ENCODE data around the gene ADCY4.
"Not testable (repeated sequence)": the region's sequence is repeated elsewhere in the genome, so short reads cannot be mapped to it uniquely, and the experiment has no call there.

The ADCY4 gene

GRCh38 chr14:24366721-24367513 lies 32.0 kb upstream of the ADCY4 start:
- DNase-seq = peak; percentile 96

GRCh38 chr14:24366413-24366720 lies 31.5 kb upstream of the ADCY4 start:
- DNase-seq = no peak

- DNase-seq = peak; percentile 82
These were observed 30.9 kb upstream of the ADCY4 start for GRCh38 chr14:24365600-24366412.

- no peak for DNase-seq
These were observed 30.0 kb upstream of the ADCY4 start for GRCh38 chr14:24364841-24365240.

- no peak for DNase-seq
These were observed 28.5 kb upstream of the ADCY4 start for GRCh38 chr14:24363401-24363800.

- DNase-seq = no peak
These were observed 27.5 kb upstream of the ADCY4 start for GRCh38 chr14:24362241-24362960.

GRCh38 chr14:24361326-24361725 lies 26.5 kb upstream of the ADCY4 start:
- DNase-seq = no peak

- DNase-seq = no peak
These were observed 25.4 kb upstream of the ADCY4 start for GRCh38 chr14:24360281-24360680.

- no peak for DNase-seq
These were observed 21.3 kb upstream of the ADCY4 start for GRCh38 chr14:24356208-24356607.

GRCh38 chr14:24355009-24355408 lies 20.1 kb upstream of the ADCY4 start:
- DNase-seq = no peak

- not testable (repeated sequence) for DNase-seq
These were observed 19.6 kb upstream of the ADCY4 start for GRCh38 chr14:24354482-24354825.

- DNase-seq = no peak
These were observed 18.9 kb upstream of the ADCY4 start for GRCh38 chr14:24353559-24354481.

GRCh38 chr14:24351517-24351916 lies 16.6 kb upstream of the ADCY4 start:
- no peak for DNase-seq

GRCh38 chr14:24349742-24350141 lies 14.9 kb upstream of the ADCY4 start:
- DNase-seq = no peak

GRCh38 chr14:24348186-24348585 lies 13.3 kb upstream of the ADCY4 start:
- DNase-seq = no peak

- DNase-seq = no peak
These were observed 12.3 kb upstream of the ADCY4 start for GRCh38 chr14:24347134-24347533.

GRCh38 chr14:24343795-24344660 lies 9.2 kb upstream of the ADCY4 start:
- no peak for DNase-seq

GRCh38 chr14:24342889-24343288 lies 8.0 kb upstream of the ADCY4 start:
- DNase-seq = no peak

- DNase-seq = no peak
These were observed 5.7 kb upstream of the ADCY4 start for GRCh38 chr14:24340606-24341005.

GRCh38 chr14:24339284-24340151 lies 4.6 kb upstream of the ADCY4 start, which contains the start of gene RIPK3:
Gene RIPK3, minus strand, starts transcription at chr14:24339991. Its CDS starts 165 bp downstream, at chr14:24339826.
- no peak for DNase-seq

GRCh38 chr14:24338843-24339242 lies 4.0 kb upstream of the ADCY4 start:
- DNase-seq = no peak
